GM18520 (cell line): ENCODE data around the gene PRDM7.

Source experiments
- ATAC-seq: cut with Tn5 transposase; IDR thresholded peaks from one replicate; pipeline ENCODE4 v1.9.1; 2021; ENCODE audit not compliant: unreplicated experiment

PRDM7 gene

GRCh38 chr16:90037276-90037675 is 39.9 kb downstream of the PRDM7 start:
- no peak for ATAC-seq

DNA sequence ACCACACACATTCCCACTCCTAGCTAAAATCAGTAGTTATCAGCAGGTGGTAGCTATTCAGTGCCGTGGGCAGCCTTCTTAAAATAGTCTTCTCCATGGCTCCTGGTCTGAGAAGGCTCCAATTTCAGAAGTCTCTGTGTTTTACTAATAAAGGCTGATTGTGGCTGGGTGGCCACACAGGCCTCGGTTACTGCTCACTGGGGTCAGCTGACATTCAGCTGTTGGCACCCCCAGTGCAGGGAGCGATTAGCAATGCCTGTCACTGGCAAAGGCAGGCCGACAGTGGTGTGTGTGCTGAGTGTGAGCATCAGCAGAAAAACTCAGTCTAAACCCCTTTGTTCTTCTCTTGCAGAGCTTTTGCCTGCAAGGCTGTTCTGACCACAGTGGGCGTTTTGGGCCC is 41.2 kb downstream of the PRDM7 start:
- ATAC-seq, result no peak

- ATAC-seq, result no peak
Observed at GRCh38 chr16:90034504-90034903, 42.6 kb downstream of the PRDM7 start.

GRCh38 chr16:90033387-90033786 is 43.7 kb downstream of the PRDM7 start:
- ATAC-seq, result no peak

DNA sequence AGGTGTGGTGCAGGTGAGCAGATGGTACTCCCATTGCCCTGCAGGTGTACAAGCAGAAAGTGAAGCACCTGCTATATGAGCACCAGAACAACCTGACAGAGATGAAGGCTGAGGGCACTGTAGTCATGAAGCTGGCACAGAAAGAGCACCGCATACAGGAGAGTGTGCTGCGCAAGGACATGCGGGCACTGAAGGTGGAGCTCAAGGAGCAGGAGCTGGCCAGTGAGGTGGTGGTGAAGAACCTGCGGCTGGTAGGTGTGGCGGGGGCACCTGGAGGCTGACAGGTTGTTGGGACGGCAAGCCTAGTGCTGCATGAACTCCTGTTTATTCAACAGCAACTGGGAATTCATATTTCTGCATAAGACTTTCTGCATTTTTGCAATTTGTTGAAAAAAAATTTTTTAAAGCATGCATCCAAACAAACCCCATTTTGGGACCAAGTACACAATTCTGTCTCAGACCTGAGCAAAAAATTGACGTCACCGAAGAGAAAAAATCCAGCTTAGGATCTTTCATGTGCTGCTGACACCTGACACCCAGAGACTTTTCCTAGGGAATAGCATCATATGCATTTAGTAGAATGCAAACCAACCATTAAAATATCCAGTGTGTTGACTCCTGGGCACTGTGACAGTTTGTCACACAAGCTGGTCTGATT is 44.3 kb downstream of the PRDM7 start:
- no peak for ATAC-seq

DNA sequence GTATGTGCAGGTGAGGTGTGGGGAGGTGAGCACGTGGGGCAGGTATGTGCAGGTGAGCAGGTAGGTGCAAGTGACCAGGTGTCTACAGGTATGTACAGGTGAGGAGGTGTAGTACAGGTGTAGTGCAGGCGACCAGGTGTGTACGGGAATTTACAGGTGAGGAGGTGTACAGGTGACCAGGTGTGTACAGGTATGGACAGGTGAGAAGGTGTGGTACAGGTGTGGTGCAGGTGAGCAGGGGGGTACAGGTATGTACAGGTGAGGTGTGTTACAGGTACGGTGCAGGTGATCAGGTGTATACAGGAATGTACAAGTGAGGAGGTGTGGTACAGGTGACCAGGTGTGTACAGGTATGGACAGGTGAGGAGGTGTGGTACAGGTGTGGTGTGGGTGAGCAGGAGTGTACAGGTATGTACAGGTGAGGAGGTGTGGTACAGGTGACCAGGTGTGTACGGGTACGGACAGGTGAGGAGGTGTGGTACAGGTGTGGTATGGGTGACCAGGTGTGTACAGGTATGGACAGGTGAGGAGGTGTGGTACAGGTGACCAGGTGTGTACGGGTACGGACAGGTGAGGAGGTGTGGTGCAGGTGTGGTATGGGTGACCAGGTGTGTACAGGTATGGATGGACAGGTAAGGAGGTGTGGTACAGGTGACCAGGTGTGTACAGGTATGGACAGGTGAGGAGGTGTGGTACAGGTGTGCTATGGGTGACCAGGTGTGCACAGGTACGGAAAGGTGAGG is 45.0 kb downstream of the PRDM7 start:
- no peak for ATAC-seq

- no peak for ATAC-seq
Observed at GRCh38 chr16:90031186-90031930, 45.8 kb downstream of the PRDM7 start.

- no peak for ATAC-seq
Observed at GRCh38 chr16:90028985-90029384, 48.1 kb downstream of the PRDM7 start.

GRCh38 chr16:90027611-90028010 is 49.5 kb downstream of the PRDM7 start:
- ATAC-seq, result no peak

- no peak for ATAC-seq
Observed at GRCh38 chr16:90026135-90026534, 51.0 kb downstream of the PRDM7 start.

- no peak for ATAC-seq
Observed at GRCh38 chr16:90023078-90023447, 54.1 kb downstream of the PRDM7 start.

GRCh38 chr16:90022209-90023077 is 54.7 kb downstream of the PRDM7 start:
- ATAC-seq, result peak; percentile 51

GRCh38 chr16:90020838-90021382 is 56.2 kb downstream of the PRDM7 start:
- no peak for ATAC-seq

DNA sequence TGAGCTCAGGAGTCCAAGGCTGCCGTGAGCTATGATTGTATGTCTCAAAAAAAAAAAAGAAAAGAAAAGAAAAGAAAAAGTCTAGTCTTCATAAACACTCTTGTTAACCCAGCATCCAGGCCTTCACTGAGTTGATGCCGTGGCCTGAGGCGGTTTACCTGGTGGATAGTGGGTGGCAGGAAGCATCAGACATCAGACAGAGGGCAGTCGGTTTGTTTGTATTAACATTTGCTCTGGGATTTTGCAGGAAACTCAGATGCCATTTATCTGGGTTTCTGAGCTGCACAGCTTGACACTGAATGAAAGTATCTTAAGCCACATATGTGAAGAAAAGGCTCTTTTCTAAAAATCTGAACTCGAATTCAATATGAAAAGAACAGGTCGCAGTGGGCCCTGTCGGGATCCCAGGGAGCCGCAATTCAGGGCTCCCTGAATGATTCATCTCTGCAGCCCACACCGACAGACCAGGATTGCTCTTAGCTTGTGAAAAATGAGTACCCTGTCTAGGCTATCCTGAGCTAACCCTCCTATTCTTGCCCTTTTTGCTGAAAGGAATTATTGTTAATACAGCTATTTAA is 56.8 kb downstream of the PRDM7 start:
- no peak for ATAC-seq

GRCh38 chr16:90019543-90020259 is 57.4 kb downstream of the PRDM7 start:
- no peak for ATAC-seq

GRCh38 chr16:90018652-90019542 is 58.2 kb downstream of the PRDM7 start, which contains the start of gene DBNDD1:
Gene DBNDD1 (minus strand): TSS chr16:90019456. CDS start chr16:90019341, 115 bp downstream.
- no peak for ATAC-seq

DNA sequence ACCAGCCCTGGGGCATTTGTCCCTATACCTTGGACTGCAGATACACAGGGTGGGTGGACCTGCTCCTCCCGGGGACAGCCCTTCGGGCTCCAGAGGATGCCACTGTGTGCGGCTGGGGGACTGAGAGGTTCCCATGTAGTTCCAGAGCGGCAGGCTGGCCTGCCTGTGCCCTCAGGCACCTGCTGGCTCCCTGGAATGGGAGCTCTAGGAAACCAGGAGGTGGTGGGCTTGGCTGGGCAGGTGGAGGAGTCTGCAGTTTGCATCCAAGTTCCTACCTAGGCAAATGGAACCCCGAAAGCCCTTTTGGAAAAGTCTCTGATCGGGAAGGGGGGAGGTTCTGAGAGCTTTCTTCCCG is 58.9 kb downstream of the PRDM7 start:
- ATAC-seq, result no peak

- no peak for ATAC-seq
Observed at GRCh38 chr16:90016339-90016950, 60.7 kb downstream of the PRDM7 start.
